GM23248 (cell line): Measurements from ENCODE around the gene DOP1A.

ENCODE experiments used
- EZH2 ChIP-seq: fragments of 200-600 bp; sonication (generic); IDR thresholded peaks from 2 replicates; pipeline ENCODE4 v1.6.1; 2018; ENCODE audit warnings: antibody characterized with exemption, mild to moderate bottlenecking; ENCODE audit not compliant: insufficient read depth, poor library complexity, severe bottlenecking
- EZH2phosphoT487 ChIP-seq: fragments of 200-600 bp; sonication (generic); IDR thresholded peaks from 2 replicates; pipeline ENCODE4 v1.6.1; 2018; ENCODE audit warnings: antibody characterized with exemption, moderate library complexity, mild to moderate bottlenecking, low read depth; ENCODE audit not compliant: insufficient read depth

DNA sequence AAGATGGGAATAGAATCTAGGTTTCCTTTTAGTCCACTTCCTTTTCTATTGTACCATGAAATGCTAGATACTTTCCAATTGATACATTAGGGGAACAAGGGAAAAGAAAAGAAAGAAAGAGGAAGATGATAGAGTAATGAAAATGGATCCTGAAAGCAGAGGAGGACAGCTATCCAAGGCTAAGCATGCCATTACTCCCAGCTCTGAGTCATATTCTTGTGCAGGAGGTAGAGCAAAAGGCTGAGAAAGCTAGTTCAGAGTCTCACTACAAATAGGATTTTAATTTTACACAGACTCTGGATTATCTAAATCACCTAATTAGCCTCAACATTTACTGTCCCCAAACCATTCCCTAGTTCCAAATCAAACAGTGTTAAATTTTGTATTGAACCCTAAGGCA is 149.3 kb downstream of the DOP1A start:
- TF ChIP-seq EZH2 (no peak), EZH2phosphoT487 (no peak)
